ENCODE measurements around the gene GUCA2A.

DNA sequence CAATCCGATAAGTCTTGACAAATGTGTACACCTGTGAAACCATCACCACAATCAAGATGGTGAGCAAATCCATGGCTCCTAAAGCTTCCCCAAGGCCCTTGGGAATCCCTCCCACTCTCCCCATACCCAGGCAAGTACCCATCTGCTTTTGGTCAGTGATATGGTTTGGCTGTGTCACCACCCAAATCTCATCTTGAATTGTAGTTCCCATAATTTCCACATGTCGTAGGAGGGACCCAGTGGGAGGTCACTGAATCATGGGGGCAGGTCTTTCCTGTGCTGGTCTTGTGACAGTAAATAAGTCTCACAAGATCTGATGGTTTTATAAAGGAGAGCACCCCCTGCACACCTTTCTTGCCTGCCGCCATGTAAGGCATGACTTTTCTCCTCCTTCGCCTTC, 26.0 kb downstream of the GUCA2A start:
- TF ChIP-seq POLR2AphosphoS5 (IDR thresholded peaks at IDR 0.05; ENCODE audit: low read depth, low read length) (no peak), POLR2A (IDR thresholded peaks at IDR 0.05; ENCODE audit: low read depth, low read length) (no peak), SPI1 (IDR thresholded peaks at IDR 0.05; ENCODE audit: low read depth, low read length) (no peak), TAF1 (IDR thresholded peaks at IDR 0.05; ENCODE audit: low read depth, low read length) (no peak)

All from GM12891 (cell line).